OCI-LY7 (cell line): Measurements from ENCODE around the gene ADCY5.

Experiments
- CTCF ChIP-seq: fragments of 200-600 bp; sonication (generic); conservative IDR thresholded peaks from 2 replicates; pipeline ENCODE4 v1.5.1; 2014; ENCODE audit warnings: mild to moderate bottlenecking, antibody characterized with exemption, low read length, moderate library complexity, mixed read lengths
- EZH2phosphoT487 ChIP-seq: fragments of 200-600 bp; sonication (generic); IDR thresholded peaks from 2 replicates; pipeline ENCODE4 v1.6.1; 2018; ENCODE audit warnings: low read depth, borderline replicate concordance, mild to moderate bottlenecking, mixed run types, antibody characterized with exemption, low read length, moderate library complexity, mixed read lengths

GRCh38 chr3:123318374-123318773 lies 130.5 kb downstream of the ADCY5 start:
- TF ChIP-seq CTCF (no peak), EZH2phosphoT487 (no peak)
